Panc1 (cell line): ENCODE measurements around the gene PNKD. TPM values are rescaled to one million over a fixed set of nuclear protein-coding genes. Genes with fewer than 3 reads are reported as not detected.

Source experiments
- ATAC-seq: fragments of 200-7000 bp; cut with Tn5 transposase; 2 replicates; pipeline ENCODE4 v1.9.1; 2020; ENCODE audit warnings: mild to moderate bottlenecking, moderate library complexity
- BruUV-seq: library from RNA; stranded (reverse); fragments of 400-500 nt; replicated peaks from 2 replicates; lab custom pipeline; 2021; lab: Mats Ljungman, UMichigan
- CTCF ChIA-PET: fragments of 300-600 bp; sonication (Branson Sonifier 250); formaldehyde crosslinking; loops from one replicate; lab custom pipeline; 2022; ENCODE audit warnings: antibody characterized with exemption; lab: Charles Lee
- POLR2A ChIA-PET: fragments of 300-600 bp; sonication (Branson Sonifier 250); formaldehyde crosslinking; loops from one replicate; lab custom pipeline; 2022; ENCODE audit warnings: antibody characterized with exemption; lab: Charles Lee
- DNase-seq: peaks from one replicate; pipeline ENCODE4 v3.0.0-alpha.2; 2010; ENCODE audit warnings: low read depth, low spot score
- H3K27ac ChIP-seq: 2 replicates; pipeline ENCODE4 v1.5.1; 2011; ENCODE audit warnings: mild to moderate bottlenecking, low read length, inconsistent platforms
- H3K27me3 ChIP-seq: fragments of 200-500 bp; sonication (Bioruptor generic); 2 replicates; pipeline ENCODE4 v1.6.0; 2014; ENCODE audit warnings: low read length, inconsistent platforms; ENCODE audit not compliant: control insufficient read depth, insufficient read depth
- H3K36me3 ChIP-seq: fragments of 200-500 bp; sonication (Bioruptor generic); 2 replicates; pipeline ENCODE4 v1.5.1; 2014; ENCODE audit warnings: inconsistent platforms, mild to moderate bottlenecking, low read length, moderate library complexity; ENCODE audit not compliant: control insufficient read depth, insufficient read depth
- H3K4me1 ChIP-seq: 2 replicates; pipeline ENCODE4 v1.5.1; 2011; ENCODE audit warnings: inconsistent platforms, mild to moderate bottlenecking, low read length, moderate library complexity; ENCODE audit not compliant: control insufficient read depth, insufficient read depth
- H3K4me3 ChIP-seq, 2 experiments: 2 replicates each; pipeline ENCODE4 v1.5.1; 2011 to 2012; ENCODE audit warnings: low read depth in 2 of 2, low read length in 2 of 2, mild to moderate bottlenecking in 2 of 2, inconsistent platforms in 1 of 2, moderate library complexity in 1 of 2
- H3K9me3 ChIP-seq: fragments of 200-500 bp; sonication (Bioruptor generic); 2 replicates; pipeline ENCODE4 v1.5.1; 2014; ENCODE audit warnings: low read depth, mild to moderate bottlenecking, inconsistent platforms, low read length, moderate library complexity; ENCODE audit not compliant: control insufficient read depth, insufficient read depth
- CTCF ChIP-seq: fragments of 450-650 bp; IDR thresholded peaks from 2 replicates; pipeline ENCODE4 v1.5.1; 2017; ENCODE audit warnings: mild to moderate bottlenecking
- POLR2AphosphoS5 ChIP-seq: IDR thresholded peaks from 2 replicates; pipeline ENCODE4 v1.6.1; 2012; ENCODE audit warnings: mild to moderate bottlenecking, low read depth, low read length, moderate library complexity
- REST ChIP-seq, 2 experiments: IDR thresholded peaks; 2 replicates each; pipeline ENCODE4 v1.6.1; 2011 to 2012; ENCODE audit warnings: low read depth in 2 of 2, control low read depth in 1 of 2, low read length in 1 of 2, mild to moderate bottlenecking in 1 of 2, moderate library complexity in 1 of 2; ENCODE audit not compliant: insufficient read depth in 1 of 2
- SIN3A ChIP-seq: IDR thresholded peaks from 2 replicates; pipeline ENCODE4 v1.6.1; 2012; ENCODE audit warnings: low read depth, mild to moderate bottlenecking, low read length, moderate library complexity, borderline replicate concordance; ENCODE audit not compliant: insufficient read depth
- TCF7L2 ChIP-seq: IDR thresholded peaks from 2 replicates; pipeline ENCODE4 v1.6.1; 2011; ENCODE audit warnings: mild to moderate bottlenecking, low read depth, low read length, inconsistent platforms
- in situ Hi-C: cut with HindIII; loops from 2 replicates; pipeline ENCODE4 v1.10.0; 2016; ENCODE audit warnings: low sequenced_read_pairs, low pct_unique_long_range_greater_than_20kb
- intact Hi-C: fragments of 100-400 bp; cut with micrococcal nuclease; formaldehyde crosslinking; loops from one replicate; pipeline ENCODE4 v1.10.0; 2022; ENCODE audit not compliant: unreplicated experiment
- total RNA-seq: library from RNA; stranded (reverse); gene quantifications from one replicate; pipeline ENCODE4 v1.2.1, GENCODE V29; 2021; ENCODE audit not compliant: unreplicated experiment

Gene PNKD
- total RNA-seq, 1 experiment from 2014 or later: 49.0 TPM

DNA sequence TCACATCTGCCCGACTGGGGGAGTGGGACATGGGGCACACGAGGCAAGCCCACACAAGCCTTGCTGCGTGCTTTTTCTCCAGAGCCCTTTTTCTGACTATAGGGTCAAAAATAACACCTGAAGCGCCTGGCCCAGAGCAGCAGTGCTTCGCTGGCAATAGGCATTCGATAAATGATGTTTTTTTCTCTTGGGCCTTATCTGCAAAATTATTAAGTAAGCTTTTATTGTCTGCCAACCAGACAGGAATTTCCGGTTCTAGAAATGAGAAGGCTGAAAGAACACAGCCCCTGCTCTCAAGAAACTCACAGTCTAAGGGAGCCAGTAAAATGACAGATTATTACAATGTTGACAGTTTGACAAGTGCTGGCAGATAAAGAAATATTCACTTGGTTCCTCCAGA lies 24.7 kb downstream of the PNKD start:
- CTCF ChIA-PET: interaction anchor here (1.0 kb wide), 1 partner anchor 61 kb away, joined by 4 read pairs; no protein-coding TSS in a partner anchor
- in situ Hi-C loops: no loop called here
- Histone ChIP-seq H3K27ac (no peak overlapping the region), H3K4me3 (no peak overlapping the region), H3K27me3 (no peaks in the 10 kb centered on the region), H3K4me1 (peaks cover 31% of the 10 kb centered on the region), H3K9me3 (no peaks in the 10 kb centered on the region), H3K36me3 (no peaks in the 10 kb centered on the region)
- intact Hi-C loops: loop anchor here (10.0 kb wide), 1 partner anchor 170 kb away; no protein-coding TSS in a partner anchor
- DNase-seq (no peak), ATAC-seq (no peak)
- BruUV-seq: no TSS peak
- POLR2A ChIA-PET: no interaction called here
- TF ChIP-seq REST (IDR thresholded peaks at IDR 0.05; ENCODE audit: insufficient read depth in 1 of 2, low read depth in 2 of 2, low read length in 1 of 2) (no peak), POLR2AphosphoS5 (no peak), SIN3A (no peak), TCF7L2 (no peak), CTCF (no peak)

DNA sequence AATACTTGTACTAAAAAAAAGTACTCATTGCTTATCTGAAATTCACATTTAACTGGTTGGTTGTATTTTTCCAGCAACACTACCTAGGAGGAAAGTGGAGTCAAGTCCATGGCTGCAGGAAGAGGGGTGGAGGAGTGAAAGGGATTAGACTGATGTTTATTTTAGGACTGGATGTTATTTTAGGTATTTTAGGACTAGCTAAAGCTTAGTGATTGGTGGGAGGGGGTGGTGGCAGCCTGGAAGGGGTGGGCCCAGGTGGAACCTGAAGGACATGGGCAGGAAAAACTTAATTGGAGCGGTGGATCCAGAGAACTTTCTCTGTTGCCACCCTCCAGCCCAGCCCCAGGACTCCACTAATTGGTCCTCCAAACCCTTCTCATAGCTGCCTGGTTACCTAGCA lies 25.9 kb downstream of the PNKD start:
- TF ChIP-seq TCF7L2 (no peak), CTCF (no peak), POLR2AphosphoS5 (no peak), SIN3A (no peak), REST (IDR thresholded peaks at IDR 0.05; ENCODE audit: insufficient read depth in 1 of 2, low read depth in 2 of 2, low read length in 1 of 2) (no peak)
- H3K9me3 ChIP-seq: no peaks in the 10 kb centered on the region
- H3K27me3 ChIP-seq: no peaks in the 10 kb centered on the region
- H3K4me3 ChIP-seq: no peak overlapping the region
- peaks cover 21% of the 10 kb centered on the region for H3K4me1 ChIP-seq
- intact Hi-C loops (loop anchor here (10.0 kb wide), 1 partner anchor 169 kb away; no protein-coding TSS in a partner anchor), in situ Hi-C loops (no loop called here)
- ATAC-seq (no peak), DNase-seq (no peak)
- H3K36me3 ChIP-seq: no peaks in the 10 kb centered on the region
- no TSS peak for BruUV-seq
- ChIA-PET POLR2A (no interaction called here), CTCF (interaction anchor here (0.7 kb wide), 1 partner anchor 130 kb away, joined by 7 read pairs; no protein-coding TSS in a partner anchor)
- no peak overlapping the region for H3K27ac ChIP-seq
